HG02798 (cell line): ENCODE measurements around the gene LAIR2.
A peak's percentile ranks its signal among the peaks of the same experiment; 100 is the strongest.

Source experiments
- ATAC-seq: cut with Tn5 transposase; IDR thresholded peaks from one replicate; pipeline ENCODE4 v1.9.1; 2021; ENCODE audit warnings: mild to moderate bottlenecking; ENCODE audit not compliant: unreplicated experiment, poor library complexity

The LAIR2 gene

GRCh38 chr19:54502518-54503048 lies at the start of gene LAIR2:
Gene LAIR2 (plus strand): TSS chr19:54502831. CDS start chr19:54502919, 88 bp downstream.
- ATAC-seq = no peak

- no peak for ATAC-seq
Observed at GRCh38 chr19:54453921-54454780, 48.5 kb upstream of the LAIR2 start.

GRCh38 chr19:54454781-54455675 lies 47.6 kb upstream of the LAIR2 start:
- ATAC-seq = no peak

- ATAC-seq = no peak
Observed at GRCh38 chr19:54455786-54456422, 46.7 kb upstream of the LAIR2 start.

GRCh38 chr19:54456423-54457373 lies 45.9 kb upstream of the LAIR2 start:
- ATAC-seq = no peak

GRCh38 chr19:54457773-54458647 lies 44.6 kb upstream of the LAIR2 start:
- ATAC-seq = no peak

GRCh38 chr19:54458648-54459281 lies 43.9 kb upstream of the LAIR2 start:
- ATAC-seq = no peak

- no peak for ATAC-seq
Observed at GRCh38 chr19:54459282-54460229, 43.1 kb upstream of the LAIR2 start.

- no peak for ATAC-seq
Observed at GRCh38 chr19:54460230-54461005, 42.2 kb upstream of the LAIR2 start.

GRCh38 chr19:54461210-54461609 lies 41.4 kb upstream of the LAIR2 start:
- ATAC-seq = no peak

GRCh38 chr19:54461613-54462012 lies 41.0 kb upstream of the LAIR2 start:
- no peak for ATAC-seq

- ATAC-seq = no peak
Observed at GRCh38 chr19:54462047-54462654, 40.5 kb upstream of the LAIR2 start.

GRCh38 chr19:54462655-54463530 lies 39.7 kb upstream of the LAIR2 start:
- peak; percentile 6 for ATAC-seq

- ATAC-seq = peak; percentile 67
Observed at GRCh38 chr19:54463531-54464043, 39.0 kb upstream of the LAIR2 start, which contains the start of gene LENG9. Gene LENG9 (minus strand): TSS chr19:54463778. CDS start chr19:54463526, 252 bp downstream.
